Fibroblast of mammary gland (primary cell): ENCODE results near the gene PTPRE.

Experiments
- DNase-seq: peaks from one replicate; pipeline ENCODE4 v3.0.0-alpha.2; 2010; ENCODE audit warnings: low read depth
- H3K4me3 ChIP-seq: 2 replicates; pipeline ENCODE4 v1.5.1; 2011; ENCODE audit warnings: low read depth, mild to moderate bottlenecking, low read length, moderate library complexity; ENCODE audit not compliant: control insufficient read depth
- TF ChIP-seq, protein P1 (sequence below): conservative IDR thresholded peaks from 2 replicates; pipeline ENCODE4 v1.5.1; 2011; ENCODE audit warnings: low read depth, low read length, inconsistent platforms; ENCODE audit not compliant: control insufficient read depth, insufficient read depth

PTPRE gene

DNA sequence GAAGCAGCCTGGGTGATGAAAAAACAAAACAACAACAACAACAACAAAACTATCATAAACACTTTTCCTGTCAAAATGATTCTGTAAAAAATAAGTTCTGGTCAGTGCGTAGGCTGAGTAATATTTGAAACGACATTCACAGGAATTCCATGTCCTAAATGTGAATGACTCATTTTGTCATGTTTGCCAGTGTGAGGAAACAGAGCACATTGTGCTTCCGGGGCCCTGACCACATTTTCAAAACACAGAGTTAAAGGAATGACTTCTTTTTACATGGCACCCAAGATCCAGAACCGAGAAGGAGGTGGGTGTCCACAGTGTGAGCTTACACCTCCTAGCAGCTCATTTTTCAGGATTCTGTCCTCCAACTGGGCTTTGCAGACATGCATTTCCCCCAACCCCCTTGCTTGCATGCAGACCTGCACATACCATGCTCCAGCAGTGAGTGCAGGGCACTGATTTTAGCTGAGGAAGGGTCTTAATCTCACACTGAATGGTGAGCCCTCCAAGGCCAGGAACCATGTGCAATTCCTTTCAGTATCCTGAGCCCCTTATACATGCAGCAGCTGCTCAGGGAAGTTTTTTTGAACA is 17.2 kb upstream of the PTPRE start:
- TF ChIP-seq, protein P1, sequence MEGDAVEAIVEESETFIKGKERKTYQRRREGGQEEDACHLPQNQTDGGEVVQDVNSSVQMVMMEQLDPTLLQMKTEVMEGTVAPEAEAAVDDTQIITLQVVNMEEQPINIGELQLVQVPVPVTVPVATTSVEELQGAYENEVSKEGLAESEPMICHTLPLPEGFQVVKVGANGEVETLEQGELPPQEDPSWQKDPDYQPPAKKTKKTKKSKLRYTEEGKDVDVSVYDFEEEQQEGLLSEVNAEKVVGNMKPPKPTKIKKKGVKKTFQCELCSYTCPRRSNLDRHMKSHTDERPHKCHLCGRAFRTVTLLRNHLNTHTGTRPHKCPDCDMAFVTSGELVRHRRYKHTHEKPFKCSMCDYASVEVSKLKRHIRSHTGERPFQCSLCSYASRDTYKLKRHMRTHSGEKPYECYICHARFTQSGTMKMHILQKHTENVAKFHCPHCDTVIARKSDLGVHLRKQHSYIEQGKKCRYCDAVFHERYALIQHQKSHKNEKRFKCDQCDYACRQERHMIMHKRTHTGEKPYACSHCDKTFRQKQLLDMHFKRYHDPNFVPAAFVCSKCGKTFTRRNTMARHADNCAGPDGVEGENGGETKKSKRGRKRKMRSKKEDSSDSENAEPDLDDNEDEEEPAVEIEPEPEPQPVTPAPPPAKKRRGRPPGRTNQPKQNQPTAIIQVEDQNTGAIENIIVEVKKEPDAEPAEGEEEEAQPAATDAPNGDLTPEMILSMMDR = no peak
- H3K4me3 ChIP-seq = no peak overlapping the region
- peak; percentile 82 for DNase-seq

DNA sequence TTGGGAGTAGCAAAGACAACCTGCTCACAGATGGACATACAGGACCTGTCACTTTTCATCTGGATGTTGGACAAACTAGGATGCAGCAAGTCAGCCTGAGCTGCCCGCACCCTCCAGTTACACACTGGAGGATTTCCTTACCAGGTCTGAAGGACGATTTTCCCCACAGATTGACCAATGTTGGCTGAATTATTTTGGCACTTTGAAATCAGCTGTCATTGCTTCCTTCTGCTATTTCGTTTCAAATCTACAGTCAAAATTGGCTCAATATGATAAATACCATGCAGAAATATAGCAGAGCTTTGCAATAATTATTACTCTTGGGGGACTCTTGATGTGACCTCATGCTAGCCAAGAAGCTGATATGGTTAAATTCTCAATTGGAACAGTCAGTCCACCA is 16.7 kb upstream of the PTPRE start:
- DNase-seq = no peak
- TF ChIP-seq, protein P1 = no peak
- no peak overlapping the region for H3K4me3 ChIP-seq

DNA sequence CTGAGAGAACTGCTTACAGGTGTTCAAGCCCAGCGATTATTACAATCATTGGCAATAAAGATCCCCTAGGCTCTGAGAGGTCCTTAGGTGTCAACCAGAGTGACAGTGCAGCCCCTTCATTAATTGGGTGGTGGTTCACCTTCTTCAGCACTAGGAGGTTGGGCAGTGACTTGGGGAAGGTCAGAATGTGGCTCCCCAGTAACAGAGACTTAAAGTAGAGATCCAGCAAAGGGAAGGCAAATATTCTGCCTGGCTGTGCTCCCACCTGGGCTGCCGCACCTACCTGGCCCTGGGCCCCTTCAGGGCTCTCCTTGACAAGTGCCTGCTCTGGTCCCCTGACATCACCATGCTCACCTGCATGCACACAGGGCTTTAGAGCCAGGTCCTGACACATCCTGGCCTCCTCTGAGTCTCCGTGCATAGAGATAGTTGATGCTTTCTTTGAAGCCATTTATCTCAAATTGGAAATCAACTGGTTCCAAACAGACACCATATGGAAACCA is 16.0 kb upstream of the PTPRE start:
- H3K4me3 ChIP-seq = no peak overlapping the region
- TF ChIP-seq, protein P1 = no peak
- DNase-seq = no peak

DNA sequence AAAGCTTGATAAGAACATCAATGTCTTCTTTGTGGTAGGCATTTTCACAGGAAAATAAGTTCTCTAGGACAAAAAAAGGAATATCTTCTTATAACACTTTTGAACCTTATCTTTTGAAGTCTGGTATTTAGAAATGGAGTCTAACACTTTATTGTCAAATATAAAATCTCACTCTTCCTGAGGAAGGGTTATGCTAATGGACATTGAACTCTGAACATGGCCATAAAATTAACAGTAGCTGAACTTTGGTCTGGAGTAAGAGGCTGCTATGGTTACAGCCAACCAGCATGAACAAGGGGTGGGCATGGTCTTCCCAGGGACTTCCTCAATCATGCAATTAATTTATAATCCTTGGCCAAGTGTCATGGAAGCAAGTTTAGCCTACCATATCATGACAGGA is 14.2 kb upstream of the PTPRE start, which contains the start of gene CLRN3:
CLRN3 (minus strand) TSS at position 199 of the 400 bp plus-strand sequence; CDS start at position 42, 157 bp downstream.
- DNase-seq = no peak
- no peak within 1 kb of the TSS for H3K4me3 ChIP-seq
- TF ChIP-seq, protein P1 = no peak

DNA sequence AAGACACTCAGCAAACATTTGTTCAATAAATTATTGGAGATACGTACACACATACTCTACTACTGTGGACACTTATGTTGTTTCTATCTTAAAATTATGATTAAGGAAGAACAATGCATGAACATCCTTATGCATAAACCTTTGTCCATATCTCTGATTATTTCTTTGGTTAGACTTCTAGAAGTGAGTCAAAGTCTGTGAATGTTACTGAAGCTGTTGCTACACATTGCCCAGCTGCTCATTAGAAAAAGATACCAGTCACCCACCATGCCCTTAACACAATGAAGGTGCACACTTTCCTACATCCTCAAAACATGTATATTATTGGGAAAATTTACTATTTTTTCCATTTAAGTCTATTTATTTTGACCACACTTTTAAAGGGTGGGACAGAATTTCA is 12.8 kb upstream of the PTPRE start:
- no peak for DNase-seq
- no peak overlapping the region for H3K4me3 ChIP-seq
- TF ChIP-seq, protein P1 = no peak

DNA sequence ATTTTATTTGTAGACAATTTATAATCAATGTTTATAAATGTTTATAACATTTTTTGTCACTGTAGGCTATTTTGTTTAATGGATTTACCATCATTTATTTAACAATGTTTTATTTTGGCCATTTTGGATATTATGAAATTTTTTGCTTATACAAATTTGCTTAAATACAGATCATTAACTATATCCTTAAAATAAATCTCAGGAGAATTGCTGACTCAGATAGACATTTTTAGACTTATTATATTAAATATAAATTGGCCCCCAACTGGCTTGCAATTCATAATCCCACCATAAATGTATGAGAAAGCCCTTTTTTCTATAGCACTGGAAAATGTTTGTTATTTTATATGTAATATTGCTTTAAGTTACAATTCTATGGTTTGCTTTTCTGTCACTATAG is 10.3 kb upstream of the PTPRE start:
- DNase-seq = no peak
- TF ChIP-seq, protein P1 = no peak
- H3K4me3 ChIP-seq = no peak overlapping the region
